ENCODE measurements around the gene GLTP.

DNA sequence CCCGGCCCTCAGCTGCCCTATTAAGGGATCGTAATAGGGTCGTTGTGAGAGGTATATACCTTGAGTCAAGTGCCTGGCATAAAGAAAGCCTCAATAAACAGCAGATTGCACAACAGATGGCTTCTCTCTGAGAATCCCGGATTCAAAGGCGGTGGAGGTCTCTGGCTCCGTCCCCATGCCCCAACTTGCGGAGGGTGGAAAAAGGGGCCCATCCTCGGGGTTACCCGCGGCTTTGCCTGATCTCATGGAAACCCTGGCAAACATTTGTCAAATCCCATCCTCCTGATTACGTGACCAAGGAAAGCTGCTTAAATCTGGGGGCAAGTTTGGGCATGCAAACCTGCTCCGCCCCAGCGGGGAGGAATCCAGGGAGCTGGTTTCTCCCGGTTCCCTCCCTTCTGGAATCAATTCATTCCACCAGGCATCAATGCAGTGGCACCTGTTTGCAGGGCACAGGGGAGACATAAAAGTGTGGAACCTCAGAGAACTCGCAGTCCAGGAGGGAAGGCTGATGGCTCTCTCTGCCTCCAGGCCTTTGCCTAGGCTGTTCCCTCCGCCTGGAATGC, 59.4 kb downstream of the GLTP start:
- TF ChIP-seq MYC (IDR thresholded peaks at IDR 0.05; ENCODE audit: borderline replicate concordance, low read length) (no peak), POLR2A (IDR thresholded peaks at IDR 0.05; ENCODE audit: low read length) (no peak), RARB (CRISPR knock-in tag; IDR thresholded peaks at IDR 0.05) (no peak), CTCF (IDR thresholded peaks at IDR 0.05) (no peak), REST (IDR thresholded peaks at IDR 0.05) (no peak), EP300 (IDR thresholded peaks at IDR 0.05) (no peak), NFE2L2 (conservative IDR thresholded peaks at IDR 0.05; ENCODE audit: low read length) (no peak), RFX5 (IDR thresholded peaks at IDR 0.05) (no peak)
